SH-SY5Y (cell line): ENCODE measurements around the gene ENHO.

ENCODE experiments used
- GATA2 ChIP-seq: IDR thresholded peaks from 2 replicates; pipeline ENCODE4 v1.6.1; 2011; ENCODE audit warnings: mild to moderate bottlenecking, low read depth, low read length
- GATA3 ChIP-seq: IDR thresholded peaks from 2 replicates; pipeline ENCODE4 v1.6.1; 2011; ENCODE audit warnings: low read depth, mild to moderate bottlenecking, low read length, moderate library complexity

ENHO gene

GRCh38 chr9:34559624-34560455 lies 37.0 kb upstream of the ENHO start:
- TF ChIP-seq GATA3 (no peak), GATA2 (no peak)

- TF ChIP-seq GATA3 (no peak), GATA2 (no peak)
Measured at GRCh38 chr9:34558919-34559623, 36.3 kb upstream of the ENHO start.

- no peak for TF ChIP-seq GATA2
- TF ChIP-seq GATA3 = no peak
Measured at GRCh38 chr9:34558364-34558763, 35.6 kb upstream of the ENHO start.

- TF ChIP-seq GATA2 (no peak), GATA3 (no peak)
Measured at GRCh38 chr9:34557426-34558321, 34.9 kb upstream of the ENHO start.

GRCh38 chr9:34556949-34557348 lies 34.2 kb upstream of the ENHO start:
- no peak for TF ChIP-seq GATA2
- TF ChIP-seq GATA3 = no peak

- TF ChIP-seq GATA2 = no peak
- no peak for TF ChIP-seq GATA3
Measured at GRCh38 chr9:34555936-34556525, 33.2 kb upstream of the ENHO start.

GRCh38 chr9:34555500-34555899 lies 32.7 kb upstream of the ENHO start:
- no peak for TF ChIP-seq GATA3
- no peak for TF ChIP-seq GATA2

GRCh38 chr9:34555002-34555348 lies 32.2 kb upstream of the ENHO start:
- TF ChIP-seq GATA2 (no peak), GATA3 (no peak)

- TF ChIP-seq GATA3 = no peak
- TF ChIP-seq GATA2 = no peak
Measured at GRCh38 chr9:34554211-34555001, 31.6 kb upstream of the ENHO start.

GRCh38 chr9:34553511-34554021 lies 30.8 kb upstream of the ENHO start:
- TF ChIP-seq GATA3 (no peak), GATA2 (no peak)

- no peak for TF ChIP-seq GATA3
- TF ChIP-seq GATA2 = no peak
Measured at GRCh38 chr9:34552986-34553385, 30.2 kb upstream of the ENHO start.

GRCh38 chr9:34552606-34552981 lies 29.8 kb upstream of the ENHO start:
- TF ChIP-seq GATA2 (no peak), GATA3 (no peak)

GRCh38 chr9:34551751-34552605 lies 29.2 kb upstream of the ENHO start:
- TF ChIP-seq GATA3 = no peak
- no peak for TF ChIP-seq GATA2

GRCh38 chr9:34550681-34551270 lies 28.0 kb upstream of the ENHO start:
- no peak for TF ChIP-seq GATA2
- no peak for TF ChIP-seq GATA3
